ENCODE data around the gene IL23A. TPM values are rescaled to one million over a fixed set of nuclear protein-coding genes. Genes with fewer than 3 reads are reported as not detected.
"Not testable (repeated sequence)": the region's sequence is repeated elsewhere in the genome, so short reads cannot be mapped to it uniquely, and the experiment has no call there.

The IL23A gene
- total RNA-seq, 1 donor from 2014 or later: not detected

DNA sequence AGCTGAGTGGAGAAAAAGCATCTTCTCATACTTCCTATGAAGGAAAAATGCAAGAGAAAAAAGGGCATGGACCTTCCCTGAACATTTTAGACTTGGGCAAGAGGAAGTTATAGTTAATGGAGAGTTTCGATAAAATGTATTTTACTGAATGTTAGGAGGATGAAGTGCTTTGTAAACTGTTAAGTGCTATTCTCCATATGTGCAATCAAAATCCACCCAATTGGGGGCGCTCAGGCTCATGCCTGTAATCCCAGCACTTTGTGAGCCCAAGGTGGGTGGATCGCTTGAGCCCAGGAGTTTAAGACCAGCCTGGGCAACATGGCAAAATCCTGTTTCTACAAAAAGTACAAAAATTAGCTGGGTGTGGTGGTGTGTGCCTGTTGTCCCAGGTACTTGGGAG, 21.0 kb upstream of the IL23A start:
- DNase-seq (ENCODE audit: low read depth): no peak
- no peak for FAIRE-seq
- TF ChIP-seq, protein P1, sequence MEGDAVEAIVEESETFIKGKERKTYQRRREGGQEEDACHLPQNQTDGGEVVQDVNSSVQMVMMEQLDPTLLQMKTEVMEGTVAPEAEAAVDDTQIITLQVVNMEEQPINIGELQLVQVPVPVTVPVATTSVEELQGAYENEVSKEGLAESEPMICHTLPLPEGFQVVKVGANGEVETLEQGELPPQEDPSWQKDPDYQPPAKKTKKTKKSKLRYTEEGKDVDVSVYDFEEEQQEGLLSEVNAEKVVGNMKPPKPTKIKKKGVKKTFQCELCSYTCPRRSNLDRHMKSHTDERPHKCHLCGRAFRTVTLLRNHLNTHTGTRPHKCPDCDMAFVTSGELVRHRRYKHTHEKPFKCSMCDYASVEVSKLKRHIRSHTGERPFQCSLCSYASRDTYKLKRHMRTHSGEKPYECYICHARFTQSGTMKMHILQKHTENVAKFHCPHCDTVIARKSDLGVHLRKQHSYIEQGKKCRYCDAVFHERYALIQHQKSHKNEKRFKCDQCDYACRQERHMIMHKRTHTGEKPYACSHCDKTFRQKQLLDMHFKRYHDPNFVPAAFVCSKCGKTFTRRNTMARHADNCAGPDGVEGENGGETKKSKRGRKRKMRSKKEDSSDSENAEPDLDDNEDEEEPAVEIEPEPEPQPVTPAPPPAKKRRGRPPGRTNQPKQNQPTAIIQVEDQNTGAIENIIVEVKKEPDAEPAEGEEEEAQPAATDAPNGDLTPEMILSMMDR (IDR thresholded peaks at IDR 0.05; ENCODE audit: insufficient read depth, low read length, severe bottlenecking): no peak
- Histone ChIP-seq H3K4me3 (ENCODE audit: low read depth, low read length) (no peak overlapping the region), H3K36me3 (ENCODE audit: control insufficient read depth, insufficient read depth, low read length) (peaks cover 8% of the 10 kb centered on the region), H3K27me3 (ENCODE audit: control insufficient read depth, insufficient read depth, low read length) (no peaks in the 10 kb centered on the region)

- Histone ChIP-seq H3K36me3 (ENCODE audit: control insufficient read depth, insufficient read depth, low read length) (peaks cover 19% of the 10 kb centered on the region), H3K4me3 (ENCODE audit: low read depth, low read length) (no peak overlapping the region), H3K27me3 (ENCODE audit: control insufficient read depth, insufficient read depth, low read length) (no peaks in the 10 kb centered on the region)
- TF ChIP-seq, protein P1 (IDR thresholded peaks at IDR 0.05; ENCODE audit: insufficient read depth, low read length, severe bottlenecking): no peak
- FAIRE-seq (no peak), DNase-seq (ENCODE audit: low read depth) (peak; percentile 56)
These were observed 17.7 kb upstream of the IL23A start for GRCh38 chr12:56321027-56321426.

DNA sequence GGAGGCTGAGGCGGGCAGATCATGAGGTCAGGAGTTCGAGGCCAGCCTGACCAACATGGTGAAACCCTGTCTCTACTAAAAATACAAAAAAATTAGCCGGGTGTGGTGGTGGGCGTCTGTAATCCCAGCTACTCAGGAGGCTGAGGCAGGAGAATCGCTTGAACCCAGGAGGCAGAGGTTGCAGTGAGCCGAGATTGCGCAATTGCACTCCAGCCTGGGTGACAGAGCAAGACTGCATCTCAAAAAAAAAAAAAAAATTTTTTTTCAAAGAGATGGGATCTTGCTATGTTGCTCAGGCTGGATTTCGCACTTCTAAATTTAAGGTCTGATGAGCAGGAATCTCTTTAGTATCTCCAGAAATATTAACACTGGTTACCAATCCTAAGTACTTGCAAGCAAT, 17.1 kb upstream of the IL23A start:
- H3K36me3 ChIP-seq (ENCODE audit: control insufficient read depth, insufficient read depth, low read length): peaks cover 20% of the 10 kb centered on the region
- not testable (repeated sequence) for DNase-seq (ENCODE audit: low read depth); H3K27me3 ChIP-seq (ENCODE audit: control insufficient read depth, insufficient read depth, low read length); H3K4me3 ChIP-seq (ENCODE audit: low read depth, low read length); FAIRE-seq

- FAIRE-seq (no peak), DNase-seq (ENCODE audit: low read depth) (no peak)
- Histone ChIP-seq H3K27me3 (ENCODE audit: control insufficient read depth, insufficient read depth, low read length) (no peaks in the 10 kb centered on the region), H3K4me3 (ENCODE audit: low read depth, low read length) (no peak overlapping the region), H3K36me3 (ENCODE audit: control insufficient read depth, insufficient read depth, low read length) (peaks cover 30% of the 10 kb centered on the region)
- TF ChIP-seq, protein P1 (IDR thresholded peaks at IDR 0.05; ENCODE audit: insufficient read depth, low read length, severe bottlenecking): no peak
These were observed 14.5 kb upstream of the IL23A start for GRCh38 chr12:56324206-56324605.

DNA sequence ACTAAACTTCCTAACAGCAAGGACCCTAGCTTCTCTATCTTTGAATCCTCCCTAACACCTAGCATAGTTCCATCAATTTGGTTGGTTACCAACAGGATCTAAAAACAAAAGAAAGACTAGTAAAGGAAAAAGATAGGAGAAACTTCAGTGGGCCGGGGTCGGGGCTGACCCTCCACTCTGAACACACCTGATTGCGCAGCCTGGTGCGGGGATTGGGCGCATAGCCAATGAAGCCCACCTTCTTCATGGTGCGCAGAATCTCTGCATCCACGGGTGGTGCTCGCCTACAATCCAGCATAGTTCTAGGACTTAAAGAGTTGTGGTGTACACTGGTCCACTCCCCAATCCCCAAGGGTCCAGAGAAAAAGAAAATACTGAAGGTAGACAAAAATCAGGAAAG, 12.6 kb upstream of the IL23A start:
- no peak for FAIRE-seq
- Histone ChIP-seq H3K36me3 (ENCODE audit: control insufficient read depth, insufficient read depth, low read length) (peaks cover 24% of the 10 kb centered on the region), H3K4me3 (ENCODE audit: low read depth, low read length) (no peak overlapping the region), H3K27me3 (ENCODE audit: control insufficient read depth, insufficient read depth, low read length) (no peaks in the 10 kb centered on the region)
- TF ChIP-seq, protein P1 (IDR thresholded peaks at IDR 0.05; ENCODE audit: insufficient read depth, low read length, severe bottlenecking): no peak
- DNase-seq (ENCODE audit: low read depth): no peak

DNA sequence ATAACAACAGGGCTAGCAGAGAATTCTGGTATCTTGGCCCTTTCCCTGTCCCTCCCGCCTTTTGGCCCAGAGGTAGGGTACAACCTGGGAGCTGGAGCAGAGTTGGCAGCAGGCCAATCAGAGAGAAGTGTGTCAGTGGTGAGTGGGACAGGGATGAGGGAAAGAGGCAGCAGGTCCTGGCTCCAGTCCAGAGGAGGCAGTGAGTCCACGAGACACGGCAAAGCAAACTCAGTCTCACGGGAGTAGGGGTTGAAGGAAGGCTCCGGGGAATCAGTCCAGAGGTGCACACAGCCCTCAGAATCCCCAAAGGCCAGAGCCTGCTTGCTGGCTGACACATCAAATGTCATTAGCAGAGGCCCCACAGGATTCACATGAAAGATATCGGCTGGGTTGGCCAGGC, 12.2 kb upstream of the IL23A start:
- Histone ChIP-seq H3K36me3 (ENCODE audit: control insufficient read depth, insufficient read depth, low read length) (peaks cover 24% of the 10 kb centered on the region), H3K4me3 (ENCODE audit: low read depth, low read length) (no peak overlapping the region), H3K27me3 (ENCODE audit: control insufficient read depth, insufficient read depth, low read length) (no peaks in the 10 kb centered on the region)
- FAIRE-seq (no peak), DNase-seq (ENCODE audit: low read depth) (no peak)
- TF ChIP-seq, protein P1 (IDR thresholded peaks at IDR 0.05; ENCODE audit: insufficient read depth, low read length, severe bottlenecking): no peak
